K562 (cell line): ENCODE measurements around the gene TFAM. TPM values are rescaled to one million over a fixed set of nuclear protein-coding genes. Genes with fewer than 3 reads are reported as not detected.

Experiments
- ATF1 ChIP-seq, 2 experiments: fragments of 450-650 bp in 1 of 2; IDR thresholded peaks; 2 replicates each; pipeline ENCODE4 v1.6.1; 2016; ENCODE audit warnings: missing compliant biosample characterization in 1 of 2, missing genetic modification characterization in 1 of 2
- BCLAF1 ChIP-seq, 2 experiments: fragments of 450-650 bp in 1 of 2; IDR thresholded peaks; 2 replicates each; pipeline ENCODE4 v1.6.1; 2011 to 2017; ENCODE audit warnings: low read depth in 2 of 2, antibody characterized with exemption in 1 of 2, borderline replicate concordance in 1 of 2, low read length in 1 of 2, mild to moderate bottlenecking in 1 of 2, mixed read lengths in 1 of 2; ENCODE audit not compliant: control insufficient read depth in 1 of 2
- DNMT1 ChIP-seq: fragments of 450-650 bp; IDR thresholded peaks from 2 replicates; pipeline ENCODE4 v1.6.1; 2016; ENCODE audit warnings: antibody characterized with exemption, mild to moderate bottlenecking
- E2F3 ChIP-seq: fragments of 250-450 bp; sonication (Bioruptor Pico); IDR thresholded peaks from 2 replicates; pipeline ENCODE4 v1.4.0; 2020; ENCODE audit warnings: mild to moderate bottlenecking
- EGR1 ChIP-seq: fragments of 450-650 bp; conservative IDR thresholded peaks from 2 replicates; pipeline ENCODE4 v1.6.1; 2017; ENCODE audit warnings: mild to moderate bottlenecking
- FOXM1 ChIP-seq, 2 experiments: fragments of 450-650 bp in 1 of 2; sonication (generic) in 1 of 2; formaldehyde crosslinking in 1 of 2; IDR thresholded peaks; 2 replicates each; pipeline versions ENCODE4 v1.6.1 to v1.9.0; 2017 to 2022; ENCODE audit warnings: low read depth in 2 of 2, mild to moderate bottlenecking in 2 of 2, missing genetic modification reagents in 1 of 2, moderate library complexity in 1 of 2
- HNRNPLL ChIP-seq: fragments of 200-400 bp; formaldehyde crosslinking; IDR thresholded peaks from 2 replicates; pipeline ENCODE4 v1.6.1; 2017; ENCODE audit warnings: low read length, low read depth, mild to moderate bottlenecking; ENCODE audit not compliant: poor library complexity, severe bottlenecking
- LCOR ChIP-seq: sonication (generic); formaldehyde crosslinking; IDR thresholded peaks from 2 replicates; pipeline ENCODE4 v1.8.0; 2022; ENCODE audit warnings: mild to moderate bottlenecking, missing genetic modification reagents
- MAX ChIP-seq: sonication (generic); formaldehyde crosslinking; IDR thresholded peaks from 2 replicates; pipeline ENCODE4 v1.9.0; 2022; ENCODE audit warnings: mild to moderate bottlenecking, missing genetic modification reagents
- NONO ChIP-seq, 2 experiments: fragments of 200-400 bp in 1 of 2; fragments of 450-650 bp in 1 of 2; formaldehyde crosslinking in 1 of 2; IDR thresholded peaks; 2 replicates each; pipeline ENCODE4 v1.6.1; 2017; ENCODE audit warnings: low read depth in 2 of 2, mild to moderate bottlenecking in 2 of 2, moderate library complexity in 2 of 2, low read length in 1 of 2
- NR2C2 ChIP-seq, 2 experiments: fragments of 200-800 bp in 1 of 2; sonication (Bioruptor generic) in 1 of 2; sonication (generic) in 1 of 2; formaldehyde crosslinking in 1 of 2; IDR thresholded peaks; 2 replicates each; pipeline versions ENCODE4 v1.6.1 to v1.8.0; 2016 to 2022; ENCODE audit warnings: mild to moderate bottlenecking in 1 of 2, missing compliant biosample characterization in 1 of 2, missing genetic modification characterization in 1 of 2, missing genetic modification reagents in 1 of 2
- SUPT5H ChIP-seq: fragments of 450-650 bp; IDR thresholded peaks from 2 replicates; pipeline ENCODE4 v1.6.1; 2016
- TSC22D4 ChIP-seq: fragments of 450-650 bp; IDR thresholded peaks from 2 replicates; pipeline ENCODE4 v1.6.1; 2016; ENCODE audit warnings: missing genetic modification characterization, missing biosample characterization, control low read depth
- ZNF589 ChIP-seq: fragments of 200-800 bp; sonication (Bioruptor generic); IDR thresholded peaks from 2 replicates; pipeline ENCODE4 v1.6.1; 2016; ENCODE audit warnings: low read depth, missing genetic modification characterization, missing compliant biosample characterization
- ZNF592 ChIP-seq: fragments of 450-650 bp; IDR thresholded peaks from 2 replicates; pipeline ENCODE4 v1.6.1; 2017; ENCODE audit warnings: antibody characterized with exemption, mild to moderate bottlenecking
- ZNF76 ChIP-seq: fragments of 250-450 bp; sonication (Bioruptor Pico); IDR thresholded peaks from 2 replicates; pipeline ENCODE4 v1.4.0; 2020; ENCODE audit warnings: mild to moderate bottlenecking, moderate library complexity, borderline replicate concordance
- ZNF79 ChIP-seq: fragments of 250-450 bp; sonication (Bioruptor Pico); IDR thresholded peaks from 2 replicates; pipeline ENCODE4 v1.4.0; 2020; ENCODE audit warnings: low read depth, mild to moderate bottlenecking, moderate library complexity
- polyA plus RNA-seq, 8 experiments: library from polyadenylated mRNA; depleted of rRNA in 4 of 8; stranded (reverse) in 5 of 8; unstranded in 3 of 8; fragments of >200 nt; fragmentation: Nextera tagmentation in 2 of 8; fragmentation: Illumina TruSeq in 1 of 8; extraction: Ambion mirVana in 2 of 8; extraction: Trizol in 1 of 8; gene quantifications; 2 replicates each; pipeline versions ENCODE4 v1.2.1 to v1.2.3, GENCODE V29; 2011 to 2014; ENCODE audit warnings: inconsistent platforms in 1 of 8, missing spikeins in 1 of 8
- total RNA-seq, 7 experiments: library from RNA; depleted of rRNA in 6 of 7; stranded (reverse); fragments of >200 nt in 6 of 7; fragmentation: Illumina TruSeq in 2 of 7; extraction: Trizol in 2 of 7; gene quantifications; 2 replicates each; pipeline versions ENCODE4 v1.2.1 to v1.2.3, GENCODE V29; 2011 to 2021; ENCODE audit warnings: low replicate concordance in 1 of 7

Gene TFAM
- total and polyA plus RNA-seq, 9 of the 15 experiments (the other 6 are each of a cell fraction or from before 2014, with no cell fraction given): 74.3 to 227 (median 155) TPM

GRCh38 chr10:58384999-58385783 lies at the start of gene TFAM (continued):
- TF ChIP-seq NONO (IDR thresholded peaks at IDR 0.05; ENCODE audit: low read depth in 2 of 2, low read length in 1 of 2) (peak; percentile 24 to 58; a peak in 2 of 4 replicates), LCOR (CRISPR knock-in tag) (peak; percentile 69), E2F3 (CRISPR knock-in tag) (peak; percentile 76), ZNF592 (peak; percentile 37; the same call in 1 of the 2 replicates), HNRNPLL (peak; percentile 93), ZNF76 (CRISPR knock-in tag) (peak; percentile 70), BCLAF1 (IDR thresholded peaks at IDR 0.05; ENCODE audit: borderline replicate concordance in 1 of 2, control insufficient read depth in 1 of 2, low read depth in 2 of 2, low read length in 1 of 2) (no peak), ATF1 (CRISPR knock-in tag; IDR thresholded peaks at IDR 0.05) (no peak), ATF1 (tag; IDR thresholded peaks at IDR 0.05) (peak; percentile 76), ZNF589 (CRISPR knock-in tag) (peak; percentile 52; the same call in 1 of the 2 replicates), EGR1 (peak; percentile 99), SUPT5H (peak; percentile 99), ZNF79 (CRISPR knock-in tag) (peak; percentile 14; the same call in 1 of the 2 replicates), MAX (peak; percentile 65), FOXM1 (IDR thresholded peaks at IDR 0.05; ENCODE audit: low read depth) (no peak), FOXM1 (CRISPR knock-in tag; IDR thresholded peaks at IDR 0.05; ENCODE audit: low read depth) (peak; percentile 76; the same call in 1 of the 2 replicates), NR2C2 (CRISPR knock-in tag; IDR thresholded peaks at IDR 0.05) (no peak), NR2C2 (tag; IDR thresholded peaks at IDR 0.05) (peak; percentile 48; the same call in 1 of the 2 replicates), TSC22D4 (tag) (no peak), DNMT1 (no peak)
